Immature natural killer cell (primary cell): ENCODE data around the gene LYL1. TPM values are rescaled to one million over a fixed set of nuclear protein-coding genes. Genes with fewer than 3 reads are reported as not detected.

Experiments used
- DNase-seq, 3 donors: peaks; one replicate each; pipeline ENCODE4 v3.0.0; 2022; ENCODE audit warnings: mixed read lengths in 1 of 3
- H3K27ac Mint-ChIP-seq, 6 donors: one replicate each; pipeline ENCODE4 v1.8.0; 2020; ENCODE audit warnings: mixed read lengths in 6 of 6, mild to moderate bottlenecking in 5 of 6, inconsistent platforms in 4 of 6, moderate library complexity in 3 of 6
- H3K27me3 Mint-ChIP-seq, 3 donors: one replicate each; pipeline ENCODE4 v1.8.0; 2020 to 2021; ENCODE audit warnings: low read depth in 3 of 3, mild to moderate bottlenecking in 3 of 3, mixed read lengths in 3 of 3, moderate library complexity in 3 of 3, inconsistent platforms in 1 of 3
- H3K36me3 Mint-ChIP-seq, 3 donors: one replicate each; pipeline ENCODE4 v1.8.0; 2020; ENCODE audit warnings: mixed read lengths in 3 of 3, inconsistent platforms in 2 of 3, mild to moderate bottlenecking in 2 of 3
- H3K4me1 Mint-ChIP-seq, 2 donors: one replicate each; pipeline ENCODE4 v1.8.0; 2020; ENCODE audit warnings: inconsistent platforms in 2 of 2, mild to moderate bottlenecking in 2 of 2, mixed read lengths in 2 of 2, moderate library complexity in 1 of 2
- H3K4me3 Mint-ChIP-seq, 5 donors: one replicate each; pipeline ENCODE4 v1.8.0; 2020; ENCODE audit warnings: mild to moderate bottlenecking in 5 of 5, mixed read lengths in 5 of 5, inconsistent platforms in 3 of 5, moderate library complexity in 3 of 5
- H3K9me3 Mint-ChIP-seq, 6 donors: one replicate each; pipeline ENCODE4 v1.8.0; 2020; ENCODE audit warnings: mild to moderate bottlenecking in 6 of 6, mixed read lengths in 6 of 6, inconsistent platforms in 4 of 6, moderate library complexity in 3 of 6
- polyA plus RNA-seq, 3 donors: library from polyadenylated mRNA; unstranded; fragments of 300-500 nt; fragmentation: Illumina TruSeq; gene quantifications; one replicate each; pipeline ENCODE4 v1.2.3, GENCODE V29; 2021

Gene LYL1
- polyA plus RNA-seq, 3 donors from 2014 or later: 1.1 to 2.2 (median 2.1) TPM

- peak overlapping the region; percentile 48 to 82 (median 62) for H3K4me3 Mint-ChIP-seq
These were observed 4.2 kb downstream of the LYL1 start for GRCh38 chr19:13098277-13099072.

DNA sequence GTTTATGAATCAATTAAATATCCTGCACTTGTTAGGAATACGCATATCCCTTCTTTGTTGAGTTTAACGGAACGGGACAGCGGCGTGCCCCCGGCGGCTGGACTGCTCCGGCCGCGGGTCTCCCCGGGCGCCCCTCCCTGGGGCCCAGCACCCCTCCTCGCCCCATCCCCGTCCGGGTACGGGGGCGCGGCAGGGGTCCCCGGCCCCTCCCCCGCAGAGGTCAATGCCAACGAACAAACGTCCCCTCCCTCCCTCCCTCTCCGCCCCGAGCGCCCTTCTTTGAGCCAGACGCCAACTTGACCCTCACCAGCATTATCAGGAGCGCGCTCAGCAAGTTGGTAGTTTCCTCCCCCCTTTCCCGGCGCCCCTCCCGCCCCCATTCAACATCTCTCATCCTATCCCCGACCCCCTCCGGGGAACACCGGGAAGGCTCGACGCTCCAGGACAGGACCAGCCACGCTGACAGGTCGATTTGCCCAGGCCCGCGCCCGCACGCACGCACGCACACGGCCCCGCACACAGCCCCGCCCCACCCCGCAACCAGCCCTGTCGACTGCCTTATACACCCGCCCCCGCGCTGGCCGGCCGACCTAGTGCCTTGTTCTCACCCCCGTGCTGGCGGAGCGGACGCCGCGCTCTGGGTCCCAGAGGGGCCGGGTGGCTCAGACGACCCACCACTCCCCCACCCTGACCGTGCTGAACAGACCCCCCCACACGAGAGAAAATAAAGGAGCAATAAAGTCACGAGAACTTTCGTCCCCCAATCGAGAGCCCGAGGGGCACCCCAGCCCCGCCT lies 5.0 kb downstream of the LYL1 start:
- Mint-ChIP-seq H3K9me3 (peaks cover 2 to 6% (median 4%) of the 10 kb centered on the region in 6 donors), H3K27me3 (peaks cover 44 to 45% (median 45%) of the 10 kb centered on the region in 3 donors), H3K4me3 (peak overlapping the region in 3 of 5 donors; percentile 15 to 47 (median 45)), H3K36me3 (no peaks in the 10 kb centered on the region), H3K27ac (peak overlapping the region in 2 of 6 donors; percentile 28 to 45), H3K4me1 (peaks cover 41 to 47% of the 10 kb centered on the region in 2 donors)
- no peak for DNase-seq

More at GRCh38 chr19:13098277-13099072, 4.2 kb downstream of the LYL1 start:
- no peaks in the 10 kb centered on the region for H3K36me3 Mint-ChIP-seq
- H3K9me3 Mint-ChIP-seq: peaks cover 2 to 6% (median 4%) of the 10 kb centered on the region in 6 donors
- peaks cover 44 to 45% (median 45%) of the 10 kb centered on the region in 3 donors for H3K27me3 Mint-ChIP-seq
- peaks cover 46 to 53% of the 10 kb centered on the region in 2 donors for H3K4me1 Mint-ChIP-seq
- H3K27ac Mint-ChIP-seq: peak overlapping the region in 5 of 6 donors; percentile 80 to 99 (median 84)
- no peak for DNase-seq

DNA sequence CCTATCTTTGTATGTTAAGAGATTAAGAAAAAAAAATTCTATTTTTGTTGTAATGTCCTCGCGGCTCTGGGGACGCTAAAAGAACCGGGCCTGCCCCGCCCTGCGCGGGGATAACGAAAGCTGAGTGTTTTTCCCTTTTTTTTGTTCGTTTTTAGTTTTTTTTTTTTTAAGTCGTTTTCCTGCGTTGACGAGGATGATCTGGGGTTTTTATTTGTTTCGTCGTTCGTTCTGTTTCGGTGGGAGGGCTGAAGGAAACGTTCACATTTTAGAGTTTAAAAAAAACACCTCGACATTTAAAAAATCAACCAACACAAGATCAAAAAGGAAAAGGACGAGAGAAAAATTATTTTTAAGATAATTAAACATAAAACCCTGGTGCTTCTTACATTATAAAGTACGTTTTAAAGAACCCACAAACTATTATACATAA lies 5.6 kb downstream of the LYL1 start:
- Mint-ChIP-seq H3K4me1 (peaks cover 36 to 47% of the 10 kb centered on the region in 2 donors), H3K27ac (peak overlapping the region in 3 of 6 donors; percentile 18 to 65 (median 65)), H3K4me3 (peak overlapping the region in 4 of 5 donors; percentile 27 to 60 (median 52)), H3K36me3 (no peaks in the 10 kb centered on the region), H3K27me3 (peaks cover 44 to 45% (median 45%) of the 10 kb centered on the region in 3 donors), H3K9me3 (peaks cover 2 to 6% (median 4%) of the 10 kb centered on the region in 6 donors)
- DNase-seq: no peak

GRCh38 chr19:13095934-13096927 lies 6.4 kb downstream of the LYL1 start:
- H3K4me1 Mint-ChIP-seq: peaks cover 28 to 41% of the 10 kb centered on the region in 2 donors
- H3K9me3 Mint-ChIP-seq: peaks cover 2 to 6% (median 4%) of the 10 kb centered on the region in 6 donors
- H3K36me3 Mint-ChIP-seq: no peaks in the 10 kb centered on the region
- no peak for DNase-seq
- peak overlapping the region in 1 of 5 donors; percentile 4 for H3K4me3 Mint-ChIP-seq
- H3K27me3 Mint-ChIP-seq: peaks cover 40 to 47% (median 41%) of the 10 kb centered on the region in 3 donors
- peak overlapping the region in 3 of 6 donors; percentile 5 to 65 (median 53) for H3K27ac Mint-ChIP-seq

- H3K27me3 Mint-ChIP-seq: peaks cover 39 to 45% (median 39%) of the 10 kb centered on the region in 3 donors
- H3K36me3 Mint-ChIP-seq: no peaks in the 10 kb centered on the region
- H3K9me3 Mint-ChIP-seq: peaks cover 2 to 6% (median 4%) of the 10 kb centered on the region in 6 donors
- no peak for DNase-seq
- H3K27ac Mint-ChIP-seq: no peak overlapping the region
- H3K4me3 Mint-ChIP-seq: no peak overlapping the region
- peaks cover 26 to 37% of the 10 kb centered on the region in 2 donors for H3K4me1 Mint-ChIP-seq
These were observed 7.3 kb downstream of the LYL1 start for GRCh38 chr19:13095393-13095784.

- peak overlapping the region in 1 of 6 donors; percentile 16 for H3K27ac Mint-ChIP-seq
- no peaks in the 10 kb centered on the region for H3K36me3 Mint-ChIP-seq
- H3K4me3 Mint-ChIP-seq: no peak overlapping the region
- no peak for DNase-seq
- H3K9me3 Mint-ChIP-seq: peaks cover 0 to 2% (median under 1%) of the 10 kb centered on the region in 6 donors
- H3K4me1 Mint-ChIP-seq: peaks cover 21 to 32% of the 10 kb centered on the region in 2 donors
- peaks cover 34 to 40% (median 37%) of the 10 kb centered on the region in 3 donors for H3K27me3 Mint-ChIP-seq
These were observed 7.8 kb downstream of the LYL1 start for GRCh38 chr19:13094771-13095392.

DNA sequence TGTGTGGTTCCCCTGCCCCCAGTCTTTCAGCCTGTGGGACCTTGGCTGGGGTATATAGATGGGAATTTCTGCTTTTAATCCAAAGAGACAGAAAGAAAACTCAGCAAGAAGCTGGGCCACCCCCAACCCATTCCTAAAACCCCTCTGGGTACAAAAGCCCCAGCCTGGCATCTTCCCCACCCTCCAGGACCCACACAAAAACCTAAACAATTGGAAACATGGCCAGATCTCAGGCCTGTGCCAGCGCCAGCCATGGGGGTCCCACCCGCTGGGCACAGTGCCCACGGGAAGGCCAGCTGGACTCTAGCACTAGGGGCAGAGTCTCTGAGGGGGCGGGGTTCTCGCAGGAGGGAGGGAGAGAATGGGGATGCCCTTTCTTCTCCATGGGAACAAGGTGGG lies 8.6 kb downstream of the LYL1 start:
- H3K4me3 Mint-ChIP-seq: no peak overlapping the region
- H3K9me3 Mint-ChIP-seq: peaks cover 0 to 2% (median 0%) of the 10 kb centered on the region in 6 donors

DNA sequence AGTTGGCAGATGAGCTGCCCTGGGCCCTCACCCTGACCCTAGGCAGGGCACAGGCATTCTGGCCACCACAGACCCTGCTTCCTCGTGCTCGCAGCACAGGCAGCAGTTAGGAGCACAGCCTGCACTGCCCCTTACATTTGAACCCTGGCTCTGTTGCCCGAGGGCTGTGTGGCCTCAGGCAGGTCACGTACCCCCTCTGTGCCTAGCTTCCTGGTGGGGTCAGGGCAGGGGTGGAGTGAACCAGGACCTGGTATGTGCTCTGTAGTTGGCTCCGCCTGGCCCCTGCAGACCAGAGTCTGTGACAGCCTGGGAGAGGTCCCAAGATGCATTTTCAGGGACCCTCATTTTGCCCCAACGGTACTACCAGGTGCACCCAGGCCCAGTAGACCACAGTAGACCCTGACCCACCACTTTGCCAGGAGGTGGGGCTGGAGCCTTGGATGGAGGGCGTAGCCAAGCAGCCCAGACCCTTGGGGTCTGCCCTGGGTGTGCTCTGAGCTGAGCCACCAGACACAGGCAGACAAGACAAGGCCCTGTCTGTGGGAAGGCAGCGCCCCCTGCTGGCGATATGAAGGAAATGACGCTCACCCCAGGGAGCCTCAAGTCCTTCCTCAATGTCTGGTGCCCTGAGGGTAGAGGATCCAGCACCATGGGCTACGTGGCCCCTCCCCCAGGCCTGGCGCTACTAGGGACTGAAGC lies 9.1 kb downstream of the LYL1 start:
- Mint-ChIP-seq H3K9me3 (peaks cover 0 to under 1% (median 0%) of the 10 kb centered on the region in 6 donors), H3K4me1 (peaks cover 11 to 18% of the 10 kb centered on the region in 2 donors), H3K27ac (no peak overlapping the region), H3K4me3 (no peak overlapping the region), H3K27me3 (peaks cover 23 to 35% (median 30%) of the 10 kb centered on the region in 3 donors), H3K36me3 (no peaks in the 10 kb centered on the region)
- peak; percentile 75 to 80 (median 76) for DNase-seq

More for the DNA sequence above, 8.6 kb downstream of the LYL1 start:
- no peak for DNase-seq
- H3K27ac Mint-ChIP-seq: no peak overlapping the region
- H3K27me3 Mint-ChIP-seq: peaks cover 27 to 35% (median 34%) of the 10 kb centered on the region in 3 donors
- no peaks in the 10 kb centered on the region for H3K36me3 Mint-ChIP-seq
- peaks cover 15 to 24% of the 10 kb centered on the region in 2 donors for H3K4me1 Mint-ChIP-seq

GRCh38 chr19:13092606-13093235 lies 9.9 kb downstream of the LYL1 start:
- no peak for DNase-seq
- H3K4me1 Mint-ChIP-seq: peaks cover 7 to 14% of the 10 kb centered on the region in 2 donors
- H3K27me3 Mint-ChIP-seq: peaks cover 23 to 28% (median 24%) of the 10 kb centered on the region in 3 donors
- no peaks in the 10 kb centered on the region for H3K36me3 Mint-ChIP-seq
- H3K27ac Mint-ChIP-seq: no peak overlapping the region
- no peaks in the 10 kb centered on the region for H3K9me3 Mint-ChIP-seq
- no peak overlapping the region for H3K4me3 Mint-ChIP-seq

DNA sequence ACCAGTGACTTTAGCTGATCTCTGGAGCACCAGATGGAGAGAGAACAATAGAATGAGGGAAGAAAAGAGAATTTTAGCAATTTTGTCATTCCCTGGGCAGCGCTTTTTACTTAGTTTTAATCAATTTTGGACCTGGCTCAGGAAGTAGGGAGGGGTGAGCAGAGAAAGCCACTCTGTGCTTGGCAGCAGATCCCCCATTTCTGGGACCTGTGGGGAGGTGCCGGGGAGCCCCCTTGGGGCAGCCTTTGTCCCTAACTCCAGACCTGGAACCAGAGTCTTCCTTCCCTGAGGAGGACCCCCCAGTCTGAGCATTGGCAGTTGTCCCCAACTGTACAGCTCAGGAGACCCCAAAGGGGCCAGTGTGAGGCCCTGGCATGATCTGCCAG lies 10.5 kb downstream of the LYL1 start:
- Mint-ChIP-seq H3K27ac (no peak overlapping the region), H3K4me1 (peaks cover 7 to 11% of the 10 kb centered on the region in 2 donors), H3K4me3 (no peak overlapping the region), H3K9me3 (no peaks in the 10 kb centered on the region), H3K27me3 (peaks cover 20 to 25% (median 22%) of the 10 kb centered on the region in 3 donors), H3K36me3 (no peaks in the 10 kb centered on the region)
- no peak for DNase-seq

DNA sequence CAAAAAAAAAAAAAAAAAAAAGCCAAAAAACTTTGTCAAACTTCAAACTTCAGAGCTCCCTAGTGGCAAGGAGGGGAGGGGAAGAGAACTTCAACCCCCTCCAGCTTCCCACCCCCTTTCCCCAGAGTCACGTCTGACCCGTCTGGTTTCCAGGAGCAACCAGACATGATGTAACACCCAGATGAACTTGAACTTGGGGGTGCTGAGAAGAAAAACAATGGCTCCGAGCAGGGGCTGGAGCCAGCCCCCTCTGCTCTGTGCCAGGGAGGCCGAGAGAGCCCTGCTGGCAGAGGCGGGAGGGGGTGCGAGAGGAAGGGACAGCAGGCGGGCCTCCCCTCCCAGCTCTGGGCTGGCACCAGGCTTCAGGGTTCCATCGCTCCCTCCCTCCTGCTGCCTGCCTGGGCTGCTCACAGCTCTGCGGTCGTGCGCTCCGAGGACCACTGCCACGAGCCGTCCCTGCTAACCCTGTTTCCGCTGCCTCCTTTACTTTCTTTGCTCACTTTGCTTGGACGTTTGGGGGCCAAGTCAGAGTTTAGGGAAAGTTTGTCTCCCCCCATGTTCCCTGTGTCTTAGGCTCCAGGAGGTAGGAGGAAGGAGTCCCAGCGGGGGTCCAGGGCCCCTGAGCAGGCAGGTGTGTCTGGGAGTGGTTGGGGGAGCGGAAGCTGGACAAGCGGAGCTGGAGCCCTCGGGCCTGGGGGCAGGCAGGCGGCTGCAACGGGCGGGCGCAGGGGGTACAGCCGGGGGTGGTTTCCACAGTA lies 11.1 kb downstream of the LYL1 start:
- no peak overlapping the region for H3K27ac Mint-ChIP-seq
- no peak overlapping the region for H3K4me3 Mint-ChIP-seq
- no peaks in the 10 kb centered on the region for H3K36me3 Mint-ChIP-seq
- no peaks in the 10 kb centered on the region for H3K9me3 Mint-ChIP-seq
- DNase-seq: no peak
- H3K27me3 Mint-ChIP-seq: peaks cover 15 to 21% (median 18%) of the 10 kb centered on the region in 3 donors
- H3K4me1 Mint-ChIP-seq: peaks cover 4 to 7% of the 10 kb centered on the region in 2 donors
